ENCODE results near the gene GPATCH4.
A peak's percentile ranks its signal among the peaks of the same experiment; 100 is the strongest.
"Not testable (repeated sequence)": the region's sequence is repeated elsewhere in the genome, so short reads cannot be mapped to it uniquely, and the experiment has no call there.

The GPATCH4 gene

DNA sequence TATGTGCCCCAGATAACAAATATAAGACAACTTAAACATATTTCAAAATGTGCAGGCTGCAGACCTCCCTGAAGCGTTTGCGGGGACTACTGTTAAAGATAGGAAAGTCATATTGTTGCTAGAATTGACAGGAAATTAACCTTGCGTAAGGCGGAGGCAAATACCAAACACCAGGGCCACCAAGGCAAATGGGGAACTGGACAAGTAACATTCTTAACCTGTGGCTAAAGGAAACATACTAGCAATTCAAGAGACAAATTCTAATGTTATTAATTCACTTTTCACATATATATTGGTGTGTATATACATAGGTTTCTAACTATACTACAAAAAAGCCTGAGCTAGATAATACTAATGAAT lies 24.8 kb upstream of the GPATCH4 start:
- no peak for DNase-seq (ENCODE audit: low read depth)

DNA sequence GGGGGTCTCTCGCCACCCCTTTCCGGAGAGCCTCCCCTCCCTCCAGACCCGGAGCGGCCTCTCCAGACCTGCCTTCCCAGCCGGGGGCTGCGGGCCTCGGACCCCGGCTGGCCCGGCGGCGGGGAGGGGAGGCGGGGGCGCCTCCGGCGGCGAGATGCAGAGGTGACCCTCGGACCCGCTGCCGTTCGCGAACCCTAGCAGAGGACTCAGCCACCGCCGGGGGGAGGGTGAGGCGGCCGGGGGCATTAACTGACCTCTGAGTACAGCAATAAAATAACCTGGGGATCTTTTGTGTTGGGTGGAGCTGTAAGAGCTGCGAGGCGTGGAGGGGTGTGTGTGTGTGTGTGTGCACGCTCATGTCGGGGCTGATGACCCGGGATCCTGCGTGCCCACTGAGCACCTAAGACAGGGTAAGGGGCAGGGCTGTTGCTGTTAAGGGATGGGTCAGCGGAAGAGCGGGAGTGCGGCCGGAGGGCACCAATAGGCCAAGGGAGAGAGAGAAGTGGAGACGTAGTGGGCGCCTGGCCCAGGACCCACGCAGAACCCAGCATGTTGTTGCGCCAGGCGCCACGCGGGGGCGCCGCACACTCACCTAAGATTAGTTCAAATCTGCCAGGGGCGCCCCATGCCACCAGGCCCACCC lies 24.3 kb upstream of the GPATCH4 start:
- DNase-seq (ENCODE audit: low read depth), result peak; percentile 41

DNA sequence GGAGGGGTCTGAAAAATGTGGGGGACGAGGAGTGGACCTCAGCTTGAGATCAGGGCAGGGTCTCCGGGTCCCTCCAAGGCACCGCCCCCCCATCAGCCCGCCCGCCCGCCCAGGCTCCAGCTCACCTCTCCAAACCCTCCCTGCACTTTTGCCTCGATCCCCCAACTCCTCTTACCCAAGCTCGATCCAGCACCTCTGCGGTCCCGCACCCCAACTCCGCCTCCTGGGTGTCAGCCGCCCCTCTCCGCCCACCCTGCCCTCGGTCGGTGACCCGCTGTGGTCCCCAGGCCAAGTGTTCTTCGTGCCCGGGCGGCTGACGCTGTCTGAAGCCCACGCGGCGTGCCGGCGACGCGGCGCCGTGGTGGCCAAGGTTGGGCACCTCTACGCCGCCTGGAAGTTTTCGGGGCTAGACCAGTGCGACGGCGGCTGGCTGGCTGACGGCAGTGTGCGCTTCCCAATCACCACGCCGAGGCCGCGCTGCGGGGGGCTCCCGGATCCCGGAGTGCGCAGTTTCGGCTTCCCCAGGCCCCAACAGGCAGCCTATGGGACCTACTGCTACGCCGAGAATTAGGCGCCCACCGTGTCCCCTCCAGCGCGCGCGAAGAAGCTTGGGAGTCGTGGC lies 23.6 kb upstream of the GPATCH4 start:
- no peak for DNase-seq (ENCODE audit: low read depth)

DNA sequence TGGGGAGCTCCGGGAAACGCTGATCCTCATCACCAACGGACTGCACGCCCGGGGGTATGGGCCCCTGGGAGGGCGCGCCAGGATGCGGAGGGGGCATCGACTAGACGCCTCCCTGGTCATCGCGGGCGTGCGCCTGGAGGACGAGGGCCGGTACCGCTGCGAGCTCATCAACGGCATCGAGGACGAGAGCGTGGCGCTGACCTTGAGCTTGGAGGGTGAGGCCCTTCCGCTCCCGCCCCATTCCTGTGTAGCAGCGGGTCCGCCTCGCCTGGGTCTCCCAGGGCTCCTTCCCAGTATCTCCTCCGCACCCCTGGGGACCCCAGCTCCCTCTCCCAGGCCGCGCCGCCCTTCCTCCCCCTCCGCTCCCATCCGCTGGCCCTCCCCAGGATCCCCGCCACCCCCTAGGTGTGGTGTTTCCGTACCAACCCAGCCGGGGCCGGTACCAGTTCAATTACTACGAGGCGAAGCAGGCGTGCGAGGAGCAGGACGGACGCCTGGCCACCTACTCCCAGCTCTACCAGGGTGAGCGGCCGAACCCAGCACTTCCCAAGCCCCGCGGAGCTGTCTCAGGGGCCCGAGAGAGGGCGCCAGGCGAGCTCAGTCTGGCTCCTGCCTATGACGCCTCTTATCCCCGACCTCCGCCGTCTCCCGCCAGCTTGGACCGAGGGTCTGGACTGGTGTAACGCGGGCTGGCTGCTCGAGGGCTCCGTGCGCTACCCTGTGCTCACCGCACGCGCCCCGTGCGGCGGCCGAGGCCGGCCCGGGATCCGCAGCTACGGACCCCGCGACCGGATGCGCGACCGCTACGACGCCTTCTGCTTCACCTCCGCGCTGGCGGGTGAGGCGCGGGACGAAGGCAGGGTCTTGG lies 22.9 kb upstream of the GPATCH4 start:
- DNase-seq (ENCODE audit: low read depth), result no peak

DNA sequence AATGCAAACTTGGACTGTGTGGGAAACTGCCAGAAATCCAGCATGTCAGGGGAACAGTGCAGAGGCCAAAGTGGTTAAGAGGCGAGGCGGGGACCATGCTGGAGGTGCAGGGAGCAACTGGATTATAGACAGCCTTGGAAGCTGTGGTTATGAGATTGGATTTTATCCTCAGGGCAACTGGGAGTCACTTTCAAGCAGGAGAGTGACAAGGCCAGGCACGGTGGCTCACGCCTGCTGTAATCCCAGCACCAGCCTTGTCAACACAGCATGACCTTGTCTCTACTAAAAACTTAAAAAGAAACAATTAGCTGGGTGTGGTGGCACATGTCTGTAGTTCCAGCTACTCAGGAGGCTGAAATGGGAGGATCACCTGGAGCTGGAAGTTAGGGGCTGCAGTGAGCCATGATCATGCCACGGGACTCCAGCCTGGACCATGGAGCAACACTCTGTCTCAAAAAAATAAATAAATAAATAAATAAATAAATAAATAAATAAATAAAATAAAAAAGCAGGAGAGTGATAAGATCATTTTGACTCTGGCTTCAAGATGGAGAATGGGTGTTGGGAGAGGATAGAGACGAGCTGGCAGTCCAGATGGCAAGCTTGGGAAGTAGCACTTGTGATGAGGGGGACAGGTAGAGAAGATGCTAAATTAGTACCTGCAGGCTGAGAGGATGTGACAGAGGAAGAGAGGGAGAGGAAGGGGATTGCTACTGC lies 21.5 kb upstream of the GPATCH4 start:
- DNase-seq (ENCODE audit: low read depth), result no peak

DNA sequence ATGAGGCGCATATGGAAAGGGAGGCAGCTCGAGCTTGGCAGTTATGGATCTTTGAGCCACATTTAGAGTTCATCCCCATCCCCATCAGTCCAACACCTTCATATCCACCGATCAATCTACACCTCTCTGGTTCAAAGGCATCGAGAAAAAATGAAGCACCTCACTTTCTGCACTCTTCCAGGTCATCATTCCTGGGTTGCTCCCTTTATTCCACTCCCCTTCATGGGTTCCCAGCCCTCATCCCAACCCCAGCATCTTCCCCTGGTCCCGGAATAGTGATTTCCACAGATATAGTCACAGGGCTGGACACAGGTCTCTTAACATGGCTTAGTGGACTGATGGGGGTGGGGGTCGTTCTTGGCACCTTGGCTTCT lies 18.3 kb upstream of the GPATCH4 start:
- DNase-seq (ENCODE audit: low read depth), result no peak

DNA sequence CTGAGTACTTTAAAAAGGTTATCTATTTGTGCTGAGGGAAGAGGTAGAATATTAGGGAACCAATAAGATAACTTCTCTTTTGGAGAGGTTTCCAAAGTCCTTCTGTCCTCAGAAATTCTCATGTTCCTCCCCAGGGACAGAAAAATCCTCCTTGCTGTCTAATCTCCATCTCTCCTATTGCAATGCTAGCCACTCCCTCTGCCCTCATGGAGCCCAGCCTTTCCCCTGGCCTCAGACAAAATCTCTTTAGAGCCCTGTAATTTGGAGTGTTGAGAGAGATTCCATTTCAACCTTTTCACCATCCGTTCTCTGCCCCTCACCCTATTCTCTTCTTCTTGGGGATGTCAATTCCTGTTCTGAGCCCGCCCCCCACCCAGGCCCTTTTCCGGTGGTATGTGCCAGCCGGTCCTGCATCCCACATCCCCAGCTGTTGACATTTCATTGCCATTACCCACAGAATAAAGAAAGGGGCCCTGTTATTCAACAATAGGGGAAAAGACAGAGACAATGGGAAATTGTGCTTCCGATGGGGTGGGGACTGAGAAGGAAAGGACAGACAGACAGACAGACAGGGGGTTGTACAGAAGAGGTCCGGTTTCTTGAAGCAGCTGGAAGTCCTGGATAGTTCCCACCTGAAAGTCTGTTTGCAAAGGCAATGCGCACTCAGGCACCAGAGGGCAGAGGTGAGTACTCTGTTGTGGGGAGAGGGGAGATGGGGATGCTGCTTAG lies 17.7 kb upstream of the GPATCH4 start, which contains the start of gene HAPLN2:
TSS of gene HAPLN2 (plus strand) at position 563 of the 729 bp plus-strand sequence. CDS start 4,076 bp downstream, outside the sequence.
- DNase-seq (ENCODE audit: low read depth), result no peak

DNA sequence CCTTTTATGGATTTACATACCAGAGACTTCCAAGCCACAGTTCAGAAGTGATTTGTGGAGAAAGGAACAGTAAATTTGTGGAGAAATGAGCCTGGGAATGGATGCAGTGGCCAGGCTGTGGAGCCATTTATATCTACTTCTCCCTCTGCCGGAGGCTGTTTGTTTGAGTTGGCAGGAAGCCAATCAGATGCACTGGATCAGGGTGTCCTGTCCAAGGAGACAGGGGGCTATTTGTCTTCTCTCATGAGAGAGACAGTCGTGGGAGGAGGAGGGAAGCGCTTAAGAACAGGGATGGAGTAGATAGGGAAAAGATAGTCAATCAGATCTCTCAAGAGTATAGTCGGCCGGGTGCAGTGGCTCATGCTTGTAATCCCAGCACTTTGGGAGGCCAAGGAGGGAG lies 15.2 kb upstream of the GPATCH4 start:
- DNase-seq (ENCODE audit: low read depth), result no peak

DNA sequence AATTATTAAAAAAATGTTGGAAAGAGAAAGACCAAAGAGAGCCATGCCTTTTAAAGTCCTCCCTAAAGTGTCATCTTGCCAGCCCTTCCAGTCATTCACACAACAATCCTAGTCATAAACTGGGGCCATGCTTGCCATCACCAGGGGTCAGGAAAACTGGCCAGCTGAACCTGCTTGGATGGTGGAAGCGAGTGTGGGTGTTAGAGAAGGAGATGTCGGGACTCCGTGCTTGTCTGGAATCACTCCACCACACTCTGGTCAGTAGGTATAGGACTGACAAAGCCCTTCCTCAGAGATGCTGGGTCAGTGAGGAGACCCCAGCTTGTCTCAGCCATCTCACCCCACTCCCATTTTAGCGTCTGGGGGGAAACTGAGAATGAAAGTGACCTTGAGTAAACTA lies 14.7 kb upstream of the GPATCH4 start:
- DNase-seq (ENCODE audit: low read depth), result no peak

DNA sequence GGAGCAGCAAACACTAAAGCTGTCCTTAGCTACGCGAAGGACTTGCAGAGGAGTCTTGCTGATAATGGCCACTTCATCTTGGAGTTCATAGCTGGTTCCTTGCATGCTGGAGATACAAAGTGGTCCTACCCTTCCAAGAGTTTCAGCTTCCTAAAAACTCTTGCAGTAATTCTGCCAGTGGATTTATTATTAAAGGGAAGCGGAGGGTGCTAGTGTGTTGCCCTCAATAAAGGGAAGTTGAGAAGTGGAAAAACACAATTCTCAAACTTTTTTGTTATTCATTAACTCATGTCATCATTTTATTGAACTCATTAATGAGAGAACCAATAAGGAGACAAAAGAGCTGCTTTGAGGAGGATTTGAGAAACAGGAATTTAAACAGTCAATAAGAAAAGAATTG lies 11.4 kb upstream of the GPATCH4 start:
- DNase-seq (ENCODE audit: low read depth), result no peak

DNA sequence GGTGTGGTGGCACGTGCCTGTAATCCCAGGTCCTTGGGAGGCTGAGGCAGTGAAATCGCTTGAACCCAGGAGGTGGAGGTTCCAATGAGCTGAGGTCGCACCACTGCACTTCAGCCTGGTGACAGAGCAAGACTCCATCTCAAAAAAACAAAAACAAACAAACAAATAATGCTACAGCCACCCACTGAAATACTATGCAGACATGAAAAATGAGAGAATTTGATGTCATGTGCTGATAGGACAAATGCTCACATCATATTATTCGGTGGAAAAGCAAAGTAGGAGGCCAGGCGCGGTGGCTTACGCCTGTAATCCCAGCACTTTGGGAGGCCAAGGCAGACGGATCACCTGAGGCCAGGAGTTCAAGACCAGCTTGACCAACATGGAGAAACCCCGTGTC lies 8.8 kb upstream of the GPATCH4 start:
- not testable (repeated sequence) for DNase-seq (ENCODE audit: low read depth)

DNA sequence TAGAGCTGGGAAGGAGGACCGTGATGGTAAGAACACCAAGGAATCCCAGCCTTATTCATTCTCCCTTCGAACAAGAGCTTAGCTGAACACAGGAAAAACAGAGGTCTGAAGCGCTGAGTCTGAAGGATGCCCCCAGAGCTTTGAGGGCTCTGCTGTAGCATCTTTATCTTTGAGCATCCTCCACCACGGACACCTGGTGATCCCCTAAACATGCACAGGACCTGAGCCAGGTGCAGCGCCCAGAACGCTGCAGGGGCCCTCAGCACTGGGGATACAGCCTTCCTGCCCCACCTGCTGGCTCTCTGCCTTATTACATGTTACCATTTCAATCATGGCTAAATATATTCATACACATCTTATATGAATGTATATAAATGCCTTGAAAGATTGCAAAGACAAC lies 7.7 kb upstream of the GPATCH4 start:
- no peak for DNase-seq (ENCODE audit: low read depth)

DNA sequence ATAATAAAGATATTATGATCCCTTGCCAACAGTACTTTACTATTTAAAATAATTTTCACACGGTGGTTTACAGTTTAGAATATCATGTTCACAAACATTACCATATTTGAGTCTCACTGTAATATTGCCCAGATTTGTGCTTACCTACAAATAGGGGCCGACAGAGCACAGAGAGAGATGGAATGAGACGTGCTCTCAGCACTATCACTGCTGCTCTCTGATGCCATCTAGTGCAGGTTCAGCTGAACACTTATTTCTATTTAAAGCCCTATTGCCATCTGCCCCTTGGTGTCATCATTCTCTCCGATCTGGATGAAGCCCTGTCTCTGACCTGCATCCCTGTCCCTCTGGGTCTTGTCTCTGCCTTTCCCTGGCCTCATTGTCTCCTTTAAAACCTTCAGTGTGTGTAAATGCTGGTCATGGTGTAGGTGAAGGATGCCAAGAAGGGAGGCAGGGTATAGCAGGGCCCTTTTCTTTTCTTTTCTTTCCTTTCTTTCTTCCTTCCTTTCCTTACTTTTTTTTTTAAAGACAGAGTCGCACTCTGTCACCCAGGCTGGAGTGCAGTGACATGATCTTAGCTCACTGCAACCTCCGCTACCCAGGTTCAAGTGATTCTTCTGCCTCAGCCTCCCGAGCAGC lies 6.9 kb upstream of the GPATCH4 start:
- DNase-seq (ENCODE audit: low read depth), result no peak

DNA sequence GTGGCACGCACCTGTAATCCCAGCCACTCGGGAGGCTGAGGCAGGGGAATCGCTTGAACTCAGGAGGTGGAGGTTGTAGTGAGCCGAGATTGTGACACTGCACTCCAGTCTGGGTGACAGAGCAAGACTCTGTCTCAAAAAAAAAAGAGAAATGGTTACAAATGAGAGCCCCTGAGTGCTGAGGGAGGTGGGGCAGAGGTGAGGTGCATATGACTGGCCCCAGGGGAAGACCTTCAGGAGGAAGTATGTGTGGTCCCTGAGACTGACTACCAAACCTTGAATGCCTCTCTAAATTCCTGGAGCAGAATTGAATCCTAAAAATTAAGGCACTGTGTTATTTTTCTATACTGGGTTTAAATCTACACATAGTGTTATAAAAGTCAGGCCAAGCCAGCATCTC lies 6.1 kb upstream of the GPATCH4 start:
- DNase-seq (ENCODE audit: low read depth), result not testable (repeated sequence)

DNA sequence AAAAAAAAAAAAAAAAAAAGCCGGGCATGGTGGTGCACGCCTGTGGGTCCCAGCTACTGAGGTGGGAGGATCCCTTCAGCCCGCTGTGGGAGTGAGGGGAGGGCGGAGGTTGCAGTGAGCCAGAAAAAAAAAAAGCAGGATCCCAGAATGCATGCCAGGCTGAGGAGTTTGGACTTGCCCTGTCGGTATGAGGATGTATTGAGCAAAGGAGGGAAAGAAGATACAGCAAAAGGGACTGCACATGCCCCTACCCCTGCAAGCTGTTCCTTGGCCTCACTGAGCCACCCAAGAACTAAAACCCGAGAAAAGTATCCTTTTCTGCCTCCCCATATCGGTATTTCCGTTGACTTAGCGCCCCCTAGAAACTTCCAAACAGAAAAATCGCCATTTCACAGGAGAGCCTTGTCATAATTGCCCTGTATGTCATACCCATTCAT lies 1.3 kb upstream of the GPATCH4 start:
- DNase-seq (ENCODE audit: low read depth), result no peak

DNA sequence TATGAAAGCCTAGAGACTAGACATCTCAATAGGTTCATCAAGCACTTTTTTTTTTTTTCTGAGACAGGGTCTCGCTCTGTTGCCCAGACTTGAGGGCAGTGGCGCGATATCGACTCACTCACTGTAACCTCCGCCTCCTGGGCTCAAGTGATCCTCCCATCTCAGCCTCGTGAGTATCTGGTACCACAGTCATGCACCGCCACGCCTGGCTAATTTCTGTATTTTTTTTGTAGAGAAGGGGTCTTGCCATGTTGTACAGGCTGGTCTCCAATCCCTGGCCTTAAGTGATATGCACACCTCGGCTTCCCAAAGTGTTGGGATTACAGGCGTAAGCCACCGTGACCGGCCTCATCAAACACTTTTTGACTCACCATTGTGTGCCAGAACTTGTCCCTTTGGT lies 613 bp upstream of the GPATCH4 start:
- no peak for DNase-seq (ENCODE audit: low read depth)

DNA sequence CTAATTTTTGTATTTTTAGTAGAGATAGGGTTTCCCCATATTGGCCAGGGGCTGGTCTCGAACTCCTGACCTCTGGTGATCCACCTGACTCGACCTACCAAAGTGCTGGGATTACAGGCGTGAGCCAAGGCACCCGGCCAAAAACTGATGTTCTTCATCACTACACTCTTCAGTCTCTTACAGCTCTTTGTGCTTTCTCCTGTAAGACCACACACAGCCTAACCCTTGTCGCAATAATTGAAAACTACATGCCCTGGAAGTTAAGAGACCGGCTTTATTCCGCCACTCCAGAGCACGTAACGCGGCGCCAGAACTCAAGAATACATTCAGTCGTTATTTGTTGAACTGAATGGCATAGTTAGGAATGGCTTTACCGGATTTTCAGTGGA lies 552 bp downstream of the GPATCH4 start:
- no peak for DNase-seq (ENCODE audit: low read depth)

DNA sequence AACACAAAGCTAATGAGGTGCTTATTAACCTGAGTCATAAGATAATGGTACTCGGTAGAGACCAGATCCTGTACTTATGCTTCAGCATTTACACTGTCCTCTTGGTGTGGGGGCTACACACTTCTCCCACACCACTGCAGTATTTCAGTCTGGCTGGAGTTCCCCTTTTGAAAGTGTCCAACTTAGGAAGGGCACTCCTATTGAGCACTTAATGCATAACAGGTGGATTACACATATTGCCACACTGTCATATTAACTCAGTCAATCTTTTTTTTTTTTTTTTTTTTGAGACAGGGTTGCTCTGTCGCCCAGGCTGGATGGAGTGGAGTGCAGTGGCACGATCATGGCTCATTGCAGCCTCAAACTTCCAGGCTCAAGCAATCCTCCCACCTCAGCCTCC lies 1.5 kb downstream of the GPATCH4 start:
- no peak for DNase-seq (ENCODE audit: low read depth)

DNA sequence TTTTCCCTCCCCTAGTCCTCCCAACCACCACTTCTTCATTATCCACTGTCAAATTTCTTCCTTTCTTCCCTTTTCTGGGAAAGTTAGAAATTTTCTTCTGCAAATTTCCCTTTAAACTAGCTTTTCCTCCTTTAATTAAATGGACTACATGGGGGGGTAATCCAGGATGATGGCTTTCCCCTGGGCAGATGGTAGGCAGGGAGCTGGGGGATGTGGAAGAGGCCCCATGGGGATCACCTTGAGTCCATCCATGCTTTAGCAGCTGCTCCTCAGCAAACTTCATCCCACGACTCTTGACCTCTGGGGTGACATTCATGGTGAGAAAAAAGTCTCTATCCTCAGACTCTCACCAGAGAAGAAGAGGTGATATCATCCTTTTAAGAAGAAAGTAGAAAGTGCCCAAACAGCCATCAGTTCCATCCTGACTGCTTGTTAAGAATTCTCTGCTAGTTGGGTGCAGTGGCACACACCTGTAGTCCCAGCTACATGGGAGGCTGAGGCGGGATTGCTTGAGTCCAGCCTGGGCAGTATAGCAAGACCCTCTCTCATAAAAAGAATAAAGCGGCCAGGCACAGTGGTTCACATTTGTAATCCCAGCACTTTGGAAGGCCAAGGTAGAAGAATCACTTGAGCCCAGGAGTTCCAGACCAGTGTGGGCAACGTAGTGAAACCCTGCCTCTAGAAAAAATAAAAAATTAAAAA lies 2.4 kb downstream of the GPATCH4 start:
- DNase-seq (ENCODE audit: low read depth), result no peak

DNA sequence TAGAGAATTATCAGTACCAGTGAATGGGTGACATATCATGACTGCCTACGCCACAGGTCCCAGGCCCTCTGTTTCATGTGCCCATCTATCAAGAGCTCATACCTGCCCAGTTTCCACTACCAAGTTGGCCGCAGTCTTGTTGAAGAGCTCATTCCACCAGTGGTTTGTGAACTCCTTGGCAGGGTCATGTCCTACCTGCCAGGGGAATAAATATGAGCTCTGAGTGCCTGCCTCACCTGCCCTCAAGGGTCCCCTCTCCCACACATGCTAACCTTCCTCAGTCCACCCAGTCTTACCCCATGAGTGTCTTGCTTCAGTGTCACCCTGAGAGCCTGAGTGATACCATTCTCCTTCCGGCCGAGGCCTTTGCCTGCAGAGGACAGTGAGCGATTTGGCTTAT lies 3.2 kb downstream of the GPATCH4 start:
- no peak for DNase-seq (ENCODE audit: low read depth)

DNA sequence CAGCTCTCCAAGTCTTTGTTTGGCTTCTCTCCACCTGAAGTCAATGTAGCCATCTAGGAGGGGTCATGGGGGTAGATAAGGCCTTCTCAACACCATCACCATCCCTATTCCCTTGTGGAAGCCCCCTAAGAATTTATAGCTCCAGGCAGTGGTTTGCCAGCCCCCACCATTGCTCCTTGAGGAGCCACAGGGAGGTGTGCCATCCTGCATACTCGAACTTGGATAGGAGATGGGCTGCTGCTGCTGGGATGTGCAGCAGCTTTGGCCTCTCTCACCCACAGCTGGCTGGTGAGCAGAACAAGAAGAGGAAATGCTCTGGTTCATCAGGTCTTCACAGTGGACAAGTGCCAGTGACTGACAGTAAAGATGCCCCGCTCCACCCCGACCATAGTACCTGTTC lies 4.9 kb downstream of the GPATCH4 start:
- DNase-seq (ENCODE audit: low read depth), result no peak
